GM19240 (cell line): Measurements from ENCODE around the gene UTP18.
"Not testable (repeated sequence)": the region's sequence is repeated elsewhere in the genome, so short reads cannot be mapped to it uniquely, and the experiment has no call there.

Source experiments
- DNase-seq: peaks from one replicate; pipeline ENCODE4 v3.0.0; 2011; ENCODE audit warnings: low spot score; ENCODE audit not compliant: insufficient read length

UTP18 gene

GRCh38 chr17:51330861-51331503 lies 70.6 kb downstream of the UTP18 start:
- DNase-seq, result not testable (repeated sequence)

- DNase-seq, result no peak
Measured at GRCh38 chr17:51335006-51335590, 74.8 kb downstream of the UTP18 start.

- no peak for DNase-seq
Measured at GRCh38 chr17:51335883-51336822, 75.8 kb downstream of the UTP18 start.

GRCh38 chr17:51341457-51341856 lies 81.1 kb downstream of the UTP18 start:
- no peak for DNase-seq

GRCh38 chr17:51342257-51342656 lies 81.9 kb downstream of the UTP18 start:
- DNase-seq, result no peak

GRCh38 chr17:51344532-51344931 lies 84.2 kb downstream of the UTP18 start:
- DNase-seq, result no peak

GRCh38 chr17:51346218-51346982 lies 86.1 kb downstream of the UTP18 start:
- DNase-seq, result no peak
